Measurements from ENCODE around the gene OR6N1. TPM values are rescaled to one million over a fixed set of nuclear protein-coding genes. Genes with fewer than 3 reads are reported as not detected.

The OR6N1 gene, protein sequence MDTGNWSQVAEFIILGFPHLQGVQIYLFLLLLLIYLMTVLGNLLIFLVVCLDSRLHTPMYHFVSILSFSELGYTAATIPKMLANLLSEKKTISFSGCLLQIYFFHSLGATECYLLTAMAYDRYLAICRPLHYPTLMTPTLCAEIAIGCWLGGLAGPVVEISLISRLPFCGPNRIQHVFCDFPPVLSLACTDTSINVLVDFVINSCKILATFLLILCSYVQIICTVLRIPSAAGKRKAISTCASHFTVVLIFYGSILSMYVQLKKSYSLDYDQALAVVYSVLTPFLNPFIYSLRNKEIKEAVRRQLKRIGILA
- not detected for total RNA-seq

DNA sequence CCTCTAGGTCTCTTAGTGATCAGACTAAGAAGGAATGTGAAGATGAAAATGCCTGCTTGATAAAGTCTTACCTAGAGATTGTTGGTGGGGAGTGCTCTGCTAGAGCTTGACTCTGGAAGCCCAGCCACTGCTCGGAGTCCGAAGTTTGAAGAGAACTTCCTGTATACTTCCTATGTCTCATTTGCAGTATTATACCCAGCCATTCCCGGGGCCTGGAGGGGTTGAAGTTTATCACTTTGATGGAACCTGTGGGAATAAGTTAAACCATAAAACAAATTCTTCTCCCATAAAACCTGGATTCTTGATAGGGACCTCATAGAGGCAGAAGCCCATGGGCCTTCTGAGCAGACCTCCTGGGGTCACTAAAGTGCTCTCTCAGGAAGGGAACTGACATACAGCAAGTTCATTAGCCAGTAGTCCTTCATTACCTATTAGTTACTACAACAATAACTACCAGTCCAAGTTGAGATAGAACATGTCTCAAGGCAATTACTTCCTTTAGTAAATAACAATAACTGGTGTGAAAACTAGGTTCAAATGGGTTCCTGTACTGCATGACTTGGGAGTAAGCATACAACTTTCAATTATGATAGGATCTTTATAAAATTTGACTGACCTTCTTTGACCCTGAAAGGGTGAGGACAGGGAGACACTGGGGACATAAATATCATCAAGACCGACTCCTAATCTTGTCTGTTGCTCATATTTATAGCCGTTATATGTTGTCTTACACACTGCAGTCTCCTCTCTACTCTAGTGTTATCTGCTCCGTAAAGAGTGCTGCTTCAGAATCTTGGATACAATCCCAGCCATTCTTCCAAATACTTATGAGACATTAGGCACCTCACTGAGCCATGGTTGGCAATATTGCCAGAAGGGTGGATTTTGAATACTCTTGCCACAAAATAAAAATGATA is at the start of gene OR6N1:
Gene OR6N1 (minus strand): TSS at position 246 of the 917 bp plus-strand sequence. CDS start 5,513 bp downstream, outside the sequence.
- ATAC-seq, result no peak

DNA sequence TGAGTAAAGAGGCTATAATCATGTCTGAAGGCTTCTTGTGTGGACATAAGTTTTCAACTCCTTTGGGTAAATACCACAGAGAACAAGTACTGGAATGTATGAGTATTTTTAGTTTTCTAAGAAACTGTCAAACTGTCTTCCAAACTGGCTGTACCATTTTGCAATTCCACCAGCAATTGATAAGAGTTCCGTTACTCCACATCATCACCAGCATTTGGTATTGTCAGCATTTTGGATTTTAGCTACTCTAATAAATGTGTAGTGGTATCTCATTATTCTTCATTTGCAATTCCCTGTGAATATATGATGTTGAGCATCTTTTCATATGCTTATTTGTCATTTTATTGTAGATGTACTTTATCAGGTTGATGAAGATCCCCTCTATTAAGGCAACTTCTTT is 49.7 kb upstream of the OR6N1 start:
- ATAC-seq, result no peak

DNA sequence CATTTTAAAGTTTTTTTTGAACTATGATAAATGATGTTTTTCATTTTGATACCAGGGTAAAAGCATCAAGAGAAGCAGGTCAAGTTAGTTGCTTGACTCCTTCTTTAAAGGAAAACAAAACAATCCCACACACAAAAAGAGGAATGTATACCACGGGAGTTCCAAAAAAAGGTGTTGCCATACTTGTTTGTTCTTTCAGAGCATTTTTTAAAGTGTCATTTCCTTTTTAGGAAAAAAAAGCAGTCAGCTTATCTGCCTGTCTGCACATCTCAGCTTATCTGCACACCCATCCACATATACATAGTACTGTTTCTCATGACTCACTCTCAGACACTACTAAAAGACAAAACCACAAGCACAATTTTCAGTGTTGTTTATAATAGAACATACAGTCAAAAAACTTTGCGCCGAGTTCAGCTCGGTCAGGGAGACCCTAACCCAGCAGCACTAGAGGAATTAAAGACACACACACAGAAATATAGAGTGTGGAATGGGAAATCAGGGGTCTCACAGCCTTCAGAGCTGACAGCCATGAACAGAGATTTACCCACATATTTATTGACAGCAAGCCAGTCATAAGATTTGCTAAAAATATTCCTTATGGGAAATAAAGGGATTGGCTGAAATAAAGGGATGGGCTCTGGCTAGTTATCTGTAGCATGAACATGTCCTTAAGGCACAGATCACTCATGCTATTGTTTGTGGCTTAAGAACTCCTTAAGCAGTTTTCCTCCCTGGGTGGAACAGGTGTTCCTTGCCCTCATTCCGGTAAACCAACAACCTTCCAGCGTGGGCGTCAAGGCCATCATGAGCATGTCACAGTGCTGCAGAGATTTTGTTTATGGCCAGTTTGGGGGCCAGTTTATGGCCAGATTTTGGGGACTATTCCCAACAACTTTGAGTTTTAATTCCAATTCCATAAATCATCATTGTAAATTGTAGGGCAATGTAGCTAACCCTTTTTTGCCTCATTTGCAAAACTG is 47.8 kb upstream of the OR6N1 start:
- no peak for ATAC-seq

DNA sequence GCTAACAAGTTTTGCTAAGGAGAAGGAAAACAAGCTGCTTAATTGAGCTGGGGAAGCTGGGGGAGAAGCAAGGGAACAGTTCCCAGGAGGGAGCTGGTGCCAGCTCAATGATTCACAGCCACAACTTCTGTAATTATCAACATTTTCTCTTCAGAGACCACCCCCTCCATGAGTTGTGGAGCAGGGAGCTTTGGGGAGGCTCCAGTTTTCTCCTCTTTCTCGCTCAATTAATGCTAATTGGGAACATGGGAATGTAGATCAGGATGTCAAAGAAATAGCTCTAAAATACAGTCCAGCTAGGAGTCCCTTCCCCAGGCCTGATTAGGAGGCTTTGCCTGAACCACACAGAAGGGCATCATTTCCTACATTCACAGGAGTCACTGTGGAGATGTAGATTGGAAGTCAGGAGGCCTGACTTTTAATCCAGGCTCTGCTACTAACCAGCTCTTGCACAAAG is 47.0 kb upstream of the OR6N1 start:
- no peak for ATAC-seq

DNA sequence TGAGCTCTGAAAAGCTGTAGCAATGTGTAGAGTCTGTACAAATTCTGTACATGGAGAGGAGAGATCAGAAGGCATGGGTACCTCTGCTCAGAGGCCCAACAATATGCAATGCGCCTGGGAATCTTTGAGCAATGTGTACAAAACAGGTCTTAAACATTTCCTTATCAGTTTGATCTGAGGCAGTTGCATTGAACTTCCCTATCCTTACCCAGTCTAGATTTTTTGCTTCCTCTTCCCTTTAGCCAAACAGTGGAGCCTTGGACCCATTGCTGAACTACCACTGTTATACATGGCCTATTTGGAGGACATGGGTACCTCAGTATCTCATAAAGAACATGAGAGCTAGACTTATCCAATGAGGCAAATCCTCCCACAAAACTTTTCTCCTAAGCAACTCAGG is 46.6 kb upstream of the OR6N1 start:
- ATAC-seq, result no peak

DNA sequence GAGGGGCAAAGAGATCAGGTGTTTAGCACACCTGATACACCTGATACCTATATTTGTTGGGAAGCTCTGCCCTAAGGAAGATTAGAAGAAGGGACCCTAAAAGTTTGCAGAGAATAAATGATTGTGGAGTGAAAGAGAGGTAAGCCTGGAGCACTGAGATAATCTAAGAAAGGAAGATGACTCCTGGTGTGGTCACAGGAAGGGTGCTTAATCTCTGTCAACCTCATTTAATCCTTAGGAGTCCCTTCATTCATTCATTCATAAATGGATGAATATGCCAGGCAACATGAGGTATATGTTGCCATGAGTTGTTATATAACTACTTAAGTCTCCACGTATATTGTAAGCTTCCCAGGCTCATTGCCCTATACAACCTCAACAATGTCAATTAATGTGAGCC is 43.0 kb upstream of the OR6N1 start:
- no peak for ATAC-seq

DNA sequence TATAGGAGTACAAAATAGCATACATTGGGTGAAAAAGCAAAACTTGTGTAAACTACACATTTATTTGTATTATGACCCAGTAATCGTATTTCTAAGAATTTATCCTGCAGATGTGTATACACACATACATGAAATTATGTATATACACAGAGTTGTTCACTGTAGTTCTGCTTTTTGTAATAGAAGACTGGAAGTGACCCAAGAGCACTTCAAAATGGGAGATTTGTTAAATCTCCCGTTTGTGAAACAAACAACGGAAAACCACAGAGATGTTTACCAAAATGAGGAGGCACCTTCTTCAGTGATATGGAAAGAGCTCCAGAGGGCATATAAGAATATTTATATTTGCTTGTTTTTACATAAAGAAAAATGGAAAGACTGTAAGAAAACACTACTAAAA is 41.2 kb upstream of the OR6N1 start:
- no peak for ATAC-seq

DNA sequence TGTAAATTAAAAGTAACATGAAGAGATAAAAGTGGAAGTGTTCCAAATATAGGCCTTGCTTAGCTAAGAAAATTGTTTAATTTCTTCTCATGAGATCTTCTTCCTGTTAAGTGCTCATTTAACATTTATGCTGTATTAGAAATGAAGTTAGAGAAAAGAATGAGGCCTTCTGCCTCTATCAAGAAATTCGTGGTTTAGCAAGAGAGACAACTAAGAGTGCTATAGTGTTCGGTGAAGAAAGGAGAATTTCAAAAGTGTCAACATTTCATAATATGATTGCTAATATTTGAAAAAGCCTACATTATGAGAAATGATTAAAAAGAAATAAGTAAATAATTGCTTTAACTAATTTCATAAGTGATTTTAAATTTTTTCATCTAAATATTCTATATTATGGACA is 40.3 kb upstream of the OR6N1 start:
- no peak for ATAC-seq

DNA sequence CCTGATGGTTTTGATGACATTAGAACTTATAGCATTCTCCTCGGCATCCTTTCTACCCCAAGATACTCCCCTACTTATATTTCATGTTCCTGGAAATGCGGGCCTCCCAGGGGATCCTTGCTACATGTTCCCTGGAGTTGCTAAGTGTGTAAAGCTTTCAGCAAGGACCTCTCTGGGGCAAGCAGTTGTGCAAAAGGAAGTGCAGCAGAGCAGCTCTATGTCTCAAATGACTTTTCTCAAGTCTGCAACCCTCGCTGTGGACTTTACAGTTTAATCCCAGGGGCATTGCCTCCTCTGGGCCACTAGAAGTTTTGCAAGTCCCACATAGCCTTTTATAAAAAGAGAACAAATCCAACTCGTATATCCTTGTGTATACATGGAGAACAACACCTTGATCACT is 38.3 kb upstream of the OR6N1 start:
- no peak for ATAC-seq

DNA sequence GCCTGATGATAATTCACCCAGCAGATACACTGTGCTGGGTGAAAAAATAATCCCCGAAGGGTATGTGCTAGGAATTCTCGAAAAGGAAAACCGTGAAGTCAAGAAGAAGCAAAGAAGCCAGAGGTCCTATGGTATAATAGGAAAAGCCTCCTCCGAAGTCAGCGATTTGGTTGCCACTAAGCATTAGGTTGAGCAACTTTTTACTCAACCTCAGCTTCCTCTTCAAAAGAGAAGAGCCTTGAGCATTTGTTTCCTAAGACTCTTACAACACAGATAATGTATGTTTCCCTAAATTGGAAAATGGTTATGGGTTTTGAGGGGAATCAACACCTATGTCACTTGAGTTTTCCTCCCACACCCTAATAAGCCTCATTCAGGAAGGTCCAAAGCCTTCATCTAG is 37.9 kb upstream of the OR6N1 start:
- ATAC-seq, result no peak

DNA sequence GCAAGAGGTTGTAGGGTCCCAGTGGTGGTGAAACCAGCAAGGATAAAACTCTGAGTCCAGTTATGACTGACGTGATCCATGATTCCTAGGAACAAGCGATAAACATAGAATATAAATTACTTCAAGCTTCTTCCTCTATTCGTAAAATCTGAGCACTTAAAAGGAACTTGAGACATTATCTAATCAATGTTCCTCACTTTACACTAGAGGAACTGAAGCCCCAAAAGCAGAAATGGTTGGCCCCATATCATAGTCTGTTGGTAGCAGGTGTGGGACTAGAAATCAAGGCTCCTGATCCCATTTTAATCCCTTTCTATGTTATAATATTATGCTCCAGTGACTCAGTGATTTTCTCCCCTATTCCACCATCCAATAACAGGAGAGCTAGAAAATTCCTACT is 37.3 kb upstream of the OR6N1 start:
- no peak for ATAC-seq

DNA sequence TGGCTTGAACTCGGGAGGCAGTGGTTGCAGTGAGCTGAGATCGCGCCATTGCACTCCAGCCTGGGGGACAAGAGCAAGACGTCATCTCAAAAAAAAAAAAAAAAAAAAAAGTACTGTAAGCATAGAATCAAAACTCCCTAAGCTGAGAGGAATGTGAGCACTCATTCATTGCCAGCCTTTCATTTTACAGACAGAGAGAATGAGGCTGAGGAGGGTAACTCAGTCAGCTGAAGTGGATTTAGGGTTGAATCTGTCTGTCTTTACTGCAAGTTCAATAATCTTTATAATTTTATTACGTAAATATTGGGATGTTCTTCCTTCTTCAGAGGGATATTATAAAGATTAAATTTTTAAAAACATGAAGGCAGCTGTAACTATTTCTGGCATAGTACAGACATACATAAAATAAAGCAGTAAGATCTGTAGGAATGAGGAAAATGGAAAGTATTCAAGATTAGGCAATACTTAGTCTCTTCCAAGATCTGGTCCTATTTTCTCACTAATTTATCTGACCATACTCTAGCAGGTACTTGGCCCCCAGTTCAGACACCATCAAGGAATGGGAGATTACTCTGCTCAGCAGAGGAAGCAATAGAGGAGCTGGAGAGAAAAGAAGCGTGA is 35.0 kb upstream of the OR6N1 start:
- no peak for ATAC-seq

DNA sequence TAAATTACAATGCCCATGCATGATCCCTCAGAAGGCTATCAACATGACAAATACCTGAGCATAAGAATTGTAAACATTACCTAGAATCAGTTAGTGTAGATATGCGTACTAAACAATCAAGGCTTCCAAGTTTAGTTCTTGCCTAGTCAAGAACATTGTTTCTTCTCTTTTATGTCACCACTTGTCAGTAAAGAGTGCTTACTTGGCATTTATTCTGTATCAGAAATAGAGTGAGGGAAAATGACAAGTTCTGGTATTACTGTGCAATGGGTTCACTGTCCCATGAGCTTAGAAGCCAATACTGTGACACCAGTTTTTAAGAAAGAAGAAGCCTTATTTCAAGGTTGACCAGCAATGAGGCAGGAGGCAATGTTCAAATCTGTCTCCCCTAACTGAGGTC is 31.7 kb upstream of the OR6N1 start:
- ATAC-seq, result no peak

DNA sequence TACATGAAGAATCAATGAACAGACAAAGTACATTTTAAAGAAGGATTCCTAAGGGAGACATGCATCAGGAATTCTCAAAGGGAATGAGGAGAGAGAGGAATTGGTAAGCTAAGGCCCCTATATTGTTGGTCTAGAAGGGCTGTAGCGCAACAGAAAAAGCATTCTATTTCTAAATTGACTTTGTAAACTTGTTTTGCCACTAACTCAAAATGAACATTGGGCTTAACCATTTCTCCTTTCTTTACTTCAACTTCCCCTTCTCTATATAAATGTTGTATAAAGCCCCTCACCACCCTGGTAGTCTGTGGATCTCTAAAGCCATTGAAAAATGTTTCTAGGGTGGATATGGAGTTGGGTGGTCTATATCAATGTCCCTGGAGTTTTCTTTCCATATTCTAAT is 29.4 kb upstream of the OR6N1 start:
- ATAC-seq, result no peak

DNA sequence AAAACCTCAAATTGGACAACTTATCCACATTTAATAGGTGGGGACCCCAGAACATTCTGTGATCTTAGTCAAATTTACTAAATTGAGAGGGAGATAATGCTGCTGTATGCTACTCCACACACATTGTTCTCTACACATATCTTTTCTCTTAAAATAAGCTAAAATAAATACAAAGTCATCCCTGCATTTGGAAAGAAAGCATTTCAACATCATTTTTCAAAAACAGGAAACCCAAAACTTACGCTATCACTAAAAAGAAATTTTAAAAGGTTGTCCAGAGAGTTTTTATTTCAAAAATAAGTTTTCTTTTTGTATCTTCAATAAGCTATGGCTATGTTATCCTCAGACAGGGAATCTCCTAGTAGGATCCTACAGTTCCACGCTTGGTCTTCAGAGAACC is 28.5 kb upstream of the OR6N1 start:
- no peak for ATAC-seq

DNA sequence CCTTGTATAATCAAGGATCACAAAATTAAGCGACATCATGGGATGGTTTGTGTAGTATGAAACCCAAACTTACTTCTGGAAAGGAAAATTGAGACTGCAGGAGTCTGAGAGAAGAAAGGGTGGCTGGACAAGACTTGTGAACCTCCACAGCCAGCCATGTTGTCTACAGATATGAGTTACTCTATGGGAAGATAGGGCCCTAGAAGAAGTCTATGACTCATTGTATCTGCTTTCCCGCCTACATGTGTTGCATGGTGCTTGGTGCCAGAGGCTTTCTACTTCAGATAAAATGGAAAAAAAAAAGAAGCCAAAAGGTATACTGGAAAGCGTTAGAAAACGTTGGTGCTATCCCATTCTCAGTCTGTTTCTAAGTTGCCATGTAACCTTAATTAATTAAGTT is 27.7 kb upstream of the OR6N1 start:
- no peak for ATAC-seq

DNA sequence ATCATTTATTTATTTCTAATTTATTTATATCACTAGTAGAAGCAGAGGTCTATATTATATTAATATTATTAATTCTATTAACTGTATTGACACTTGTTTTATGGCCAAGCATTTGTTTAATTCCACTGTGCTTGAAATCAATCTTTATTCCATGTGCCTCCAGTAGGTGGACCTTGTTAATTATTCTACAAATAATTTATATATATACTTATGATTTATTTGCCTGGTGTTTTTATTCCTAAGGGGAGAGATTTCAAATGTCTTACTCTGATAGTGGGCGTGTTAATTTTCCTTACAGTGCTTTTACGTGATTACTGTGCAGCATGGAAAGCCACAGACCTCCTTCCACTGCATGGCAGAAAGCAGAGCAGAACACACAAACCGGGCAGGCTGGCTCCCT is 26.5 kb upstream of the OR6N1 start:
- ATAC-seq, result no peak

DNA sequence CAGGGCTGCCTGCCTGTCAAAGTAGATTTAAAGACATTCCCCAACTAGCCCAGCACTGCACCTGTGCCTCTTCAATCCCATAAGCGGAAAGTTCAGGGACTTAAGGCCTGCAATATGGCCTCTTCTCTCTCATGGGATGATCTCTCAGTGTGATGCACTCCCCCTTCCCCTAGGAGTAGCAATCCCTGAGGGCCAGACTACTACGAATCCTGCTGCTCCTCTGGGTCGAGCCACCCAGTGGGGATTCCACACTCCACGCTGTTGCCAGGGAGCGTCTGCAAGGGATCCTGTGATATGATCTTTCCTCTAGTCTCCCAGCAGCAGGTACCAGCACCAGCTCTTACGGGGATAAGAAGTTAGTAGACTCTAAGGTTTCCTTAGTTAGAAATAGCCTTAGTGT is 22.3 kb upstream of the OR6N1 start:
- ATAC-seq, result no peak

DNA sequence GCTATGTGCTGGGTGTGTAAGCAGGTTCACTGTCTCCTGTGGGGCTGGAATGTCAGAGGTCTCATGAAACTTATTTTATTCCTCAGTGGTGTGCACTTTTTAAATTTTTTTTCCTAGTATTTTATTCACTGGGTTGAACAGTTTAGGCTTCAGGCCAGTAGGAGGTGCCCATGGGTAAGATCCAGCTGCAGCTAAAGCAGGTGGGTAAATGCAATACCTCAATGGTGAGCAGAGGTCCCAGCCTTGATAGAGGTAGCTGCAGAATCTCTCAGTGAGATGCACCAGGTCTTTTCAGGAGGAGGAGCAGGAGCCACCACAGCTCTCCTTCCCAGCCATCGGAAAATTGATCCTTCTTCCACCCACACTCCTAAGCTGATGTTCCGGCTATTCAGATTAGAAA is 21.6 kb upstream of the OR6N1 start:
- ATAC-seq, result no peak

DNA sequence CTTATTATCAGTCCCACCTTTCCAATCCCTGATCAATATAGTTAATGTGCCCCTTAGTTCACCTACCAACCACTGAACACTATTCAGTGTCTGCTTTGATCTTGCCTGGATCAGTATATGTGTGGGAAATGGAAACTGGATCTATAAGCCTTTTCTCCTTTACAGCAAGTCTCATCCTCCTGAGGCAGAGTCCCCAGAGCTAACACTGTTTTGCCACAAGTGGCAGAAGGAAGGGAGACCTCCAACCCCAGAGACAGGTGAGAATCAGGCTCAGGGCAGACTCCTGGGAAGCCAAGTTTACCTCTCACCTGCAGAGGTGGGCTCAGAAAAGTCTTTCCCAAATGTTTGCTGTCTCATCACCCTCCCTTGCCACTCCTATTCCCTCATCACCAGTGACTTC is 9.1 kb upstream of the OR6N1 start, which contains the start of gene OR6N2:
Gene OR6N2 (minus strand): TSS at position 101 of the 400 bp plus-strand sequence. CDS start 3,569 bp downstream, outside the sequence.
- no peak for ATAC-seq

DNA sequence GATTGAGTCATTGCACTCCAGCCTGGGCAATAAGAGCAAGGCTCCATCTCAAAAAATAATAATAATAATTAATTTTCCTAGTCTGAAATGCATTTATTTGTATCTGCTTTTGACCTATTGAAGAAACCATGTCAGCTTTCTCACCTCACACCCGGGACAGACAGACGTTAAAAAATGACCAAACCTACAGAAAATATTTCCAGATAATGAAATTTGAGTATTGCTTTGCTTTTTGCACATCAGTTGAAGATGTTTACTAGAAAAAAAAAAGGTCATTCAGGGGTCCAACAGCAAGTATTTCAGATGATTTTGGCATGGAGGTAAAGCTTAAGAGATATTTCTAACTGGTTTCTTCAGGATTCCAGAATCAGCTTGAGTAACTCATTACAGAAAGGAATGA is 17.6 kb downstream of the OR6N1 start, which contains the start of gene OR6K6:
Gene OR6K6 (plus strand): TSS at position 301 of the 400 bp plus-strand sequence. CDS start 168 bp downstream, outside the sequence.
- ATAC-seq, result no peak

DNA sequence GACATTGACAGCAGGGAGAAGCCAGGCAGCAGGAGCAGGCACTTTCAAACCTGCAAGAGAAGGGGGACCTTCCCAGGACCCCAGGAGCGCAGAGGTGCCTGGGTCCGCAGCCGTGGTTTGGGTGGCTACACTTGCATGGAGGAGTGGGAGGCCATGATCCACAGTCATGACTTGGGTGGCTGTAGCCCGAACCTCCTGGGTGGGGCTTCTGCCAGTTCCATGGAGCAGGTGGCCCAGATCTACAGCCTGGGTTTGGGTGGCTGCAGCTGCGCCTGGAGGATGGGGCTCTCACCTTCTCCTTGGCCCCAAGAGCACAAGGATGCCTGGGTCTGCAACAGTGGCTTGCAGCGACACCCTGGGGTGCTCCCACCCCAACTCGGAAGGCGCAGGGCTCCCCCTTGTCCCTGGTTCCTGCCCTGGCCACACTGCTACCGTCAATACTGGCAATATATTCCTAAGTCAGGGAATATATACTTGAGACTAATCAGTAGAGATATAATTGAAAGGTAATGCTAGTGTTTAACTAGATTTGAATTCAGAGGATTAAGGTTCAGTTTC is 19.8 kb downstream of the OR6N1 start:
- no peak for ATAC-seq
